ENCODE results near the gene SLC16A9.
"Not testable (repeated sequence)": the region's sequence is repeated elsewhere in the genome, so short reads cannot be mapped to it uniquely, and the experiment has no call there.

SLC16A9 gene, protein sequence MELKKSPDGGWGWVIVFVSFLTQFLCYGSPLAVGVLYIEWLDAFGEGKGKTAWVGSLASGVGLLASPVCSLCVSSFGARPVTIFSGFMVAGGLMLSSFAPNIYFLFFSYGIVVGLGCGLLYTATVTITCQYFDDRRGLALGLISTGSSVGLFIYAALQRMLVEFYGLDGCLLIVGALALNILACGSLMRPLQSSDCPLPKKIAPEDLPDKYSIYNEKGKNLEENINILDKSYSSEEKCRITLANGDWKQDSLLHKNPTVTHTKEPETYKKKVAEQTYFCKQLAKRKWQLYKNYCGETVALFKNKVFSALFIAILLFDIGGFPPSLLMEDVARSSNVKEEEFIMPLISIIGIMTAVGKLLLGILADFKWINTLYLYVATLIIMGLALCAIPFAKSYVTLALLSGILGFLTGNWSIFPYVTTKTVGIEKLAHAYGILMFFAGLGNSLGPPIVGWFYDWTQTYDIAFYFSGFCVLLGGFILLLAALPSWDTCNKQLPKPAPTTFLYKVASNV

DNA sequence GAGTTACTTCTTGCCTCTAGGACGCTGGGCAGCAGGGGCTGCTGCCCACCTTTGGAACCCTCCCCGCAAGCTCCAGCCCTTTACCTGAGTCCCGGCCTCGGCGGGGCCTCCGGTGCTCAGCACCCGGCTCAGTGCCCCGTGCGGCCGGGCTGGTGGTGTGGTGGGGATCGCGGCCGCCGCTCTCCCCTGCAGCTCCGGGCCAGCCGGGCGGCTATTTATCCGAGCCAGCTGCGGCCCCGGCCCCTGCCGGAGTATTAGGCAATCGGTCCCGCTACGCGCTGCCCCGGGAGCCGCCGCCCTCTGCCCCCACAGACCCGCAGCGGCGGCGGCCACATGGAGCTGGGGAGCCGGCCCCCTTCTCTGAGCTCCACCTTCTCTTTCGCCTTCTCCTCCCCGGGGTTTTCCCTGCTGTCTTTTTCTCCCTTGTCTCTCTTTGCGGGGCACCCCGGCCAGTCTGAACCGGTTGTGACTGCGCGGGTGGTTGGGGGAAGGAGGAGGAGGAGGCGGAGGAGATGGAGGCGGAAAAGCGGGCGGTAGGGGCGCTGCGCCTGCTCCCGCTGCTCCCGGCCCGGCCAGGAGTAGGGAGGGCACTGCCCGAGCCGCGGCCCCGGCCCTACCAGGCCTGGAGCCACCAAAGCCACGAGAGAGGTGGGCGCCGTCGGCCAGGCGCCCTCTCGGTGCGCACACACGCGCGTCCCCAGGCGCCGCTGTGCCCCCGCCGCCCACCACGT lies at the start of gene SLC16A9:
TSS of gene SLC16A9 (minus strand) at position 456 of the 731 bp plus-strand sequence. CDS start 25,559 bp downstream, outside the sequence.
- DNase-seq = no peak

DNA sequence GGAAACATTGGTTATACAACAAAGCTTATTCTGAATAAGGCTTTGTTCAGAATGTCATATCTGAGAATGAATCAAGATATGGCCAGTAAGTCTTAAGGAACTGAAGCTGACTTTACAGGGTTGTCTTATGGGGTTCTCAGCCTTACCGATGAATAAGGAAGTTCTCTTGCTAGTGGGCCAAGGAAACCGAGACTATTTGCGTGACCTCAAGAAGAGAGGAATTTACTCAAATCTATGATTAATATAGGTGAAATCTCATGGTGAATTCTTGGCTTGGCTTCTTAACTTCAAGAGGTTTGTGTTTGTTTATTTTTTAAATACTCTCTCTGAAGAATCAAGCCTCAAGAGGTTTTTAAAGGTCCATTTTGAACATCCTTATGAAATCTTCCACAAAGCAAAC lies 48.3 kb upstream of the SLC16A9 start:
- no peak for DNase-seq

DNA sequence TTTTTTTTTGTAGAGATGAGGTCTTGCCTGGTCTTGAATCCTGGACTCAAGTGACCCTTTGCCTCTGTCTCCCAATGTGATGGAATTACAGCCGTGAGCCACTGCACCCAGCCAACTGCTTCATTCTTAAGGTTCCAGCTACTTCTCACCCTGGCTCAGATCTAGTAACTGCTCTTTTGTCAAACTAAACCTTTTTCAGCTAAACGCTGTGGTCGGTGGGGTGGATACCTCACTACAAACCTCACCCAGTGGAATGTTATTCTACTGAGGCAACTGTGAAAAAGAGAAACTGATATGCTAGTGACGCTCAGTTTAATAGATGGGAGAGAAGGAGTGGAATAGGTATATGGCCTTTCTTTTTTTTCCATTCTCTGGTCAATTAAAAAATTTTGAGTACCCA lies 45.3 kb upstream of the SLC16A9 start:
- no peak for DNase-seq

DNA sequence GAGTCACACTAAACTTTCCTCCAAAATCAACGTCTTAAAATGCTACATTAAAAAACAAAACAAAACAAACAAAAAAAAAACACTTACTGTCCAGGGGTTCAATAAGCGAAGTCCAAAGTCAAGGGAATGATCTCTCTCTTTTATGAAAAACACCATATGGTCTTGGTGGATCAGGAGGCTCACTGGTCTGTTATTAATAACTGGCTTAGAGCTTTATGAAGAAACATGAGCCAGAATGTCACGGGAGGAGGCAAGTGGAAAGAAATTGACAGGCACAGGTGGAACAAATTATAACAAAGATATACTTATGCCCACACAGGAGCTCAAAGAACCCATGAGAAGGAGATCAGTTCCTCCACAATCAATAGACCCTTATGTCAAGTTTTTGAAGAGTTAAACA lies 43.6 kb upstream of the SLC16A9 start, which contains the start of gene MRLN:
TSS of gene MRLN (minus strand) at position 189 of the 400 bp plus-strand sequence.
- no peak for DNase-seq

DNA sequence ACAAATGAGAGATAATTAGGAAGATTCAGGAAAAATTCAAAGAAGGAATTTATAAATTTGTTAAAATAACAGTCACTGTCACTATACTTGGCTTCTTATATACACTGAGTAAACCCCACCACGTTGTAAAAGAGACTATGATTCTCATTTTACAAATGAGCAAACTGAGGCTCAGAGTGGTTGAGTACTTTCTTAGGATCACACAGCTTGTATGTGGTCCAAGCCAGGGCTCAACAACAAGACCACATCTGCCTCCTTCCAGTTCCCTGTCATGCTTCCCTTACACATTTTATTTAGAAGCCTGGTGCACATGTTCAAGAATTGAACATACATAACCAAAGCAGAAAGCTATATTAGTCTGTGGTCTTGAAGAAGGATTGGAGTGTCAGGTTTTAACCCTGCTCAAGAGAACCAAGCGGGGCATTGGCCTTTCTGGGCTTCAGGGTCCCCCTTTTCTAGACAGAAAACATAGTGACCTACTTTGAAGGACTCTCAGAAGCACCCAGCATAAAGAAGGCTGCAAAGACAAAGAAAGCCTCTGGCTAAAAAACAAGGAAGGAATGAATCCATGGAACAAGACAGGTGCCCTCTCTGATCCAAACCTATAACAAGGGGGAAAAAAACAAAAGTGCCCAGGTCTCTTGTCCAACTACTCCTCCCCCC lies 42.8 kb upstream of the SLC16A9 start:
- DNase-seq = no peak

DNA sequence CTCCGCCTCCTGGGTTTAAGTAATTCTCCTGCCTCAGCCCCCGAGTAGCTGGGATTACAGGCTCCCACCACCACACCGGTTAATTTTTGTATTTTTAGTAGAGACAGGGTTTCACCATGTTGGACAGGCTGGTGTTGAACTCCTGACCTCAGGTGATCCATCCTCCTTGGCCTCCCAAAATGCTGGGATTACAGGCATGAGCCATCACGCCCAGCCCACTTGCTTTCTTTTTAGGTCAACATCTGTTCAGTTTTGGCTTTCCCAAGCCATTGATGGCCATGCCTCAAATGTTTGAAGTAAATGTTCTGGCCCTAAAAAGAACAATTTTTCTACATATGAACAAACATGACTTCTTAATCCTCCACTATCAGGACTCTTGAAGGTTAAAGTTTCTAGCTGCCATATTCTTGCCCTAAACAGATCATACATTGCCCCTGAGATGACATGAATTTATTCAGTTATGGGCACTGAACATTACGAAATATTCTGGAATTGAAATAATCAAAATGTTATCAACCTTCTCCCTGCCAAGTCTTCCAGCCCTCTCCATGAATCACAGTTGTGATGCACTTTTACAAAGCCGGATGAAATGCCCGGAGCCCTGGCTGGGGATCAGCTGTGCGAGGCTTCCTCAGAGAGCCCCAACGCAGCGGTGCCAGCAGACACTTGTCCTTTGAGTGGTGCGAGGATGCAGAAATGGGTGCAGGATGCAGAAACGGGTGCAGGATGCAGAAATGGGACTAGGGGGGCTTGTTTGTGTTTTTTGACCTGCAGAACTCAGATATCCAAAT lies 40.7 kb upstream of the SLC16A9 start:
- DNase-seq = no peak

DNA sequence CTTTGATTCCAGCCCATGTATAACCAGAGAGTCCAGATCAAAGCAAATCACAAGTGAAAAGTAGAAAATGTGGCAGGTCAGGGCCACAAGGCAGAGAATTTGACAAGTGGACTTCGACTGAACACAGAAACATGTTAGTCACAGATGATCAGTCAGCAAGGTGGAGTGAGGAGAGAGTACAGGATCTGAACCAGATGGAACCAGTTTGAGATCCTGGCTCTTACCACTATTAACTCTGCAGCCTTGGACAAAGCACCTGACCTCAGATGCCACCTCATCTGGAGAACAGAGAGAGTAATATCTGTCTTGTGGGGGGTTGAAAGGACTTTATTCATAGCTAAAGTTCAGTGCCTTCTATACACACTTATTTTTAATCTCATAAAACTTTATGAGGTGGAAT lies 39.2 kb upstream of the SLC16A9 start:
- no peak for DNase-seq

DNA sequence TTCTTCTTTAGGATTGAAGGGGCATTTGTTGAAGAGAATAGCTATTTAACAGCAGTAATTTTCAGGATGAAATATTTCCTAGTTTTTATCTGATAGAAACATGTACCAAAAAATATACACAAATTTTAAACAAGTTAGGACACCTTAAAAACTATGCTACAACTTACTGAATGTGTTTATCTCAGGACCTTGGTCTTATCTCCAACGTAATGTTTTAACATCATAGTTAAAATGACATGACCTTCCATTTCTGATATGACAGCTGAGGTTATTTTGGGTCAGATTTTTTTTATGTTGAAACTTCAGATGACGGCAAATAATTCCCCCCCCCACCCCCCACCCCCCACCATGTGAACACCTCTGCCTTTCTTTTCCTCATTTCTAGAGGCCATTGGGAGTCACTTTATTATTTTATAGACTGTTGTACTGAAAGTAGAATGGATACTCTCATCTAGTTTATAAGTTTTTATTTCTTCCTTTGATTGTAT lies 35.6 kb upstream of the SLC16A9 start:
- no peak for DNase-seq

DNA sequence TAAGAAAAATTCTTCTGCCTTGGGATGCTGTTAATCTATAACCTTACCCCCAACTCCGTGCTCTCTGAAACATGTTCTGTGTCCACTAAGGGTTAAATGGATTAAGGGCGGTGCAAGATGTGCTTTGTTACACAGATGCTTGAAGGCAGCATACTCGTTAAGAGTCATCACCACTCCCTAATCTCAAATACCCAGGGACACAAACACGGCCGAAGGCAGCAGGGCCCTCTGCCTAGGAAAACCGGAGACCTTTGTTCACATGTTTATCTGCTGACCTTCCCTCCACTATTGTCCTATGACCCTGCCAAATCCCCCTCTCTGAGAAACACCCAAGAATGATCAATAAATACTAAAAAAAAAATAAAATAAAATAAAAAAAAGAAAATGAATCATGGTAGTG lies 35.1 kb upstream of the SLC16A9 start:
- DNase-seq = not testable (repeated sequence)

DNA sequence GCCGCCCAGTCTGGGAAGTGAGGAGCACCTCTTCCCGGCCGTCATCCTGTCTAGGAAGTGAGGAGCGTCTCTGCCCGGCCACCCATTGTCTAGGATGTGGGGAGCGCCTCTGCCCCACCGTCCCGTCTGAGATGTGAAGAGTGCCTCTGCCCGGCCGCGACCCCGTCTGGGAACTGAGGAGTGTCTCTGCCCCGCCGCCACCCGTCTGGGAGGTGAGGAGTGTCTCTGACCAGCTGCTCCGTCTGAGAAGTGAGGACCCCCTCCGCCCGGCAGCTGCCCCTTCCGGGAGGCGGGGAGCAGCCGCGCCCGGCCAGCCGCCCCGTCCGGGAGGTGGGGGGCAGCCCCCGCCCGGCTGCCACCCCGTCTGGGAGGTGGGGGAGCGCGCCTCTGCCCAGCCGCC lies 34.5 kb upstream of the SLC16A9 start:
- not testable (repeated sequence) for DNase-seq

DNA sequence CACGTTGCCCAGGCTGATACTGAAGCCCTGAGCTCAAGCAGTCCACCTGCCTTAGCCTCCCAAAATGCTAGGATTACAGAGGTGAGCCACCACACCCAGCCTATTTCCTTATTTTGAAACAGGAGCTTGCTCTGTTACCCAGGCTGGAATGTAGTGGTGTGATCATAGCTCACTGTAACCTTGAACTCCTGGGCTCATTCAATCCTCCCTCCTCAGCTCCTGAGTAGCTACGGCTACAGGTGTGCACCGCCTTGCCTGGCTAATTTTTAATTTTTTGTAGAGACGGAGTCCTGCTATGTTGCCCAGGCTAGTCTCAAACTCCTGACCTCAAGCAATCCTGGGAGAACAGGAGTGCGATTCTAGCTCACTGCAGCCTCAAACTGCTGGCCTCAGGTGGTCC lies 31.9 kb upstream of the SLC16A9 start:
- DNase-seq = no peak

DNA sequence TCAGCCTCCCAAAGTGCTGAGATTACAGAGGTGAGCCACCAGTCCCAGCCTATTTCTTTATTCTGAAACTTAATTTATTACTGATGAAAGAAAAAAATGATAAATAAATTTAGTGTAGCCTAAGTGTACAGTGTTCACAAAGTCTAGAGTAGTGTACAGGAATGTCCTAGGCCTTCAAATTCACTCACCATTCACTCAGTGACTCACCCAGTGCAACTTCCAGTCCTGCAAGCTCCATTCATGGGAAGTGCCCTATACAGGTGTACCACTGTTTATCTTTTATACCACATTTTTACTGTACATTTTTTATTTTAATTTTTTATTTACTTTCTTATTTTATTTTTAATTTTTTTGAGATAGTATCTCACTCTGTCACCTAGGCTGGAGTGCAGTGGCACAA lies 31.4 kb upstream of the SLC16A9 start:
- no peak for DNase-seq

DNA sequence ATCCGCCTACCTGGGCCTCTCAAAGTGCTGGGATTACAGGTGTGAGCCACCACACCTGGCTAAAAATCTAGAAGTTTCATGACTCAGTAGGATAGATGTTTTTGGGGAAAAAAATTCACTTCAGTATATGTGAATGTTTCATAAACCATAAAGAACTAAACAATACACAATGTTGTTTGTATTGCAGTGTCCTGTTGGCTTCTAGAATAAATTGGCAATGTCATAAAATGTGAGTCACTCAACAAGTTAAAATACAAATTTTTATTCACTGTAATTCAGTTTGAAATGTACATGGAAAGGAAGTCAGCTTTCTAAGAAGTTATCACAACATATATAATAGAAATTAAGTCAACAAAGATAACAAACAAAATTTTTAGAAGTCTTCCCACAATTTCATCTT lies 27.1 kb upstream of the SLC16A9 start:
- DNase-seq = no peak

DNA sequence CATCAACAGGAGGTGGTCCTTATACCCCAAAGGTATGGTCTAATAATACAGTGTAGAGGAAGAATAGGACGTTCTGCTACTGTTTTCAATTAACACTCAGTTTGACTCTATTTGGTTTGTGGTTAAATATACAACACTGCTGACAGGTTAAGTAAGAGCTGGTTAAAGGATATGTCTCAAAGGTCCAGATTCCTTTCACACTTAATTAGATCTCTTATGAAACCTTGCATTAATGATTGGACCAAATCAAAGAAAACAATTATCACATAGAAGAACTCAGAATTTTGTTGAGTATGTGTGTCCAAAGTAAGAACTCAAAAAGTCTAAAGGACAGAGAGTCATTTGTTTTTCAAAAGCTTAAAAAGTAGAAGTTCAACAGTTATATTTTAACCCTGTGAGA lies 25.6 kb upstream of the SLC16A9 start:
- DNase-seq = no peak

DNA sequence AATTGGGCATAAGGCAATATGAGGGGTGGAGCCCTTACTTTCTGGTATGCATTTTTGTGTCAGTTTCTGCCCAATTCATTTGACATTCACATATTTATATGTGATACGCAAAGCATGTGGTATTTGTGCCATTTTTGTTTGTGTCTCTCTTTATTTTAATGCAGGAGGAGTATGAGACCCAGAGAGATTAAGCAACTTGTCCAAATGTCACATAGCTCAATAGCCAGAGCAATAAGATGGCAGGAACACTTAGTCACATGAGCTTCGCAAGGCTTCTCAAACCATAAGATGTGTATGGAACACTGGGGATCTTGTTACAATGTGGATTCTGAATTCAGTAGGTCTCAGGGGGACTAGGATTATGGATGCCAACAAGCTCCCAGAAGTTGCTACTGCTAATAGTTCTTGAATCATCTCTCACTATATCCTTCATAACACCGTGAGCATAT lies 24.4 kb upstream of the SLC16A9 start:
- DNase-seq = no peak

DNA sequence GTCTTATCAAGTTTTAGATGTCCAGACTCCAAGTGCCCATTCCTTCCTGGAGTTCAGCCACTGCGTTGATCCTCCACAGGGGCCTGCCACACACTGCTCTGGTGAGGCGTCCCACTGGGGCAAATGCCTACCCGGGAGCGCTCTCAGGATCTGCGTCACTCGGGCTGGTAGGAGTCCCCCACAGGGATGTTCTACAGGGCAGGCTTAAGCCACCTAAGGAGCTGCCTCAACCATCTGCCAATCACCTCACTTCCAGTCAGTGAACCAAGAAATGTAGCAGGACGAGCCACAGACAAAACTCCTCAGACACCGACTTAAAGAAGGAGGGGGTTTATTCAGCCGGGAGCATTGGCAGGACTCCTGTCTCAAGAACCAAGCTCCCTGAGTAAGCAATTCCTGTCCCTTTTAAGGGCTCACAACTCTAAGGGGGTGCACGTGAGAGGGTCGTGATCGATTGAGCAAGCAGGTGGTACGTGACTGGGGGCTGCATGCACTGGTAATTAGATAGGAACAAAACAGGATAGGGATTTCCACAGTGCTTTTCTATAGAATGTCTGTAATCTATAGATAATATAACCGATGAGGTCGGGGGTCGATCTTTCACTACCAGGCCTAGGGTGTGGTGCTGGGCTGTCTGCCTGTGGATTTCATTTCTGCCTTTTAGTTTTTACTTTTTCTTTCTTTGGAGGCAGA lies 23.8 kb upstream of the SLC16A9 start:
- not testable (repeated sequence) for DNase-seq

DNA sequence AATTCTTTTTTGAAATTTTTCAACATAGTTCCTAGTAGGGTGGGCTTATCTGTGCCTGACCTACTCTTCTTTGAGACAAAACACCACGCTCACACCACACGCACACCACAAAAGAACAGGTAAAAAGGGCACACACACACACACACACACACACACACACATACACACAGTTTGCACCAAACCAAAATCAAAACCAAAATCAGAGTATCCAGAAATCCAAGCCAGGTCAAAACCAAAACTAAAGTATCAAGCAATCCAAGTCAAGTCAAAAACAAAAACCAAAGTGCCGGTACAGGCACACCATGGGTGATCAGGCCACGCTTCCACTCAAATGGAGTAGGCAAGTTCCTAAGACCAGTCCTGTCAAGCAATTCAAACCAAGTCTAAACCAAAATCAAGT lies 23.2 kb upstream of the SLC16A9 start:
- DNase-seq = not testable (repeated sequence)

DNA sequence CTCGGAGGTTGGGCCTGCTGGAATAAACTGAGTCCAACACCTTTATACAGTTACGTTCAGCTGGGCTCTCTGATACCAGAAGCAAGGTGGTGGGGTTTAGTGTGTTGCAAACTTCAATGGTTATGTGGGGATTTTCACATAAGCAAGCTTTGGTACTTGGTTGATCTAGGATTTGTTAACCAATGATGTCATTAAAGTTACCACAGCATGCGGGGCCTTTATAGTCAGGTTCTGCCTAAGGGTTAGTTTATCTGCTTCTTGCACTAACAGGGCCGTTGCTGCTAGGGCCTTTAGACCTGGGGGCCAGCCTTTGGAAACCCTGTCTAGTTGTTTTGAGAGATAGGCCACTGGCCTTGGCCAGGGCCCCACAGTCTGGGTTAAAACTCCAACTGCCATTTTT lies 19.5 kb upstream of the SLC16A9 start:
- not testable (repeated sequence) for DNase-seq

DNA sequence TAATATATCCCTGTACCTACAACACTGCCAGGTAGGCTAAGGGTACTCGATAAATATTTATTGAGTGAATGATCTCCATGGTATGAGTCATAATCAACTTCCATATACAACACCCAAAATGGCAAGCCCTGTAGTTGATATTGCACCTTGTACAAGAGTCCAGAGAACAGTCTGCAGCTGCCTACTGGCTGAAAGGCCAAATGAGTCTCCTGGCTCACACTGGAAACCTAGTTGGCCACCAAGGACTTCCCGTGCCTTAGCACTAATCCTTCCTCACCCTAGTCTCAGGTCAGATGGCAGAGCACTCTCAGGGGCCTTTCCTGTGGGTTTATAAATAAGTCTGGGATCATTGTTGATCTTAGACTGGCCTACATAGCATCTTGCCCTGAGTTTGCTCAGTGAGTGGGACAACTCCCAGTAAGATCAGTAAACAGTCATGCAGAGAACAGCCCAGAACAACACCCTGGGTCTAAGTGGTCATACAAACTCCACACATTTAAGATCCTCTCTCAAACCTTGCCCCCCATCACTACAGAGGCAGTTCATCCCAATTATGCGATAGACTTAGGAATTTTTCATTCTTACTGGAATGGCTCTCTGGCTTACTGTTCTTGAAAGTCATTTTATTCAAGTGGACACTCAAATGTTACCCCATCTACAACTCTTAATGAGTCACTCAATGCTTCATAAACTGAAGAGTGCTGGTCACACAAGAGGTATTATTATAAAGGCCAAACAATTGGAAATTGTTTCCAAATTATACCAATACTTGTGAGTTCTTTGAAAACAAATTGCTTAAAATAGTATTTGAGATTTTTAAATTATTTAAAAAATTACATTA lies 14.7 kb upstream of the SLC16A9 start:
- DNase-seq = no peak

DNA sequence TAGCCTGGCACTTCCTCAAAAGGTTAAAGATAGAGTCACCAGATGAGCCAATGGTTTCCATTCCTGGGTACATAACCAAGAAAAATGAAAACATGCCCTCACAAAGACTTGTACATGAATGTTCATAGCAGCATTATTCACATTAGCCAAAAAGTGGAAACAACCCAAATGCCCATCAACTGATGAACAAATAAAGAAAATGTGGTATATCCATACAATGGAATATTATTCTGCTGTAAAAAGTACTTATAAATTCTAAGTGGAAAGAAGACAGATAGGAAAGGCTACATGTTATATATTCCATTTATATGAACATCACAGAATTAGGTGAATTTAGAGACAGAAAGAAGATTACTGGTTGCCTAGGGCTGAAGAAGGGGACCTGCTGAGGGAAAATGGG lies 10.7 kb upstream of the SLC16A9 start:
- DNase-seq = no peak

DNA sequence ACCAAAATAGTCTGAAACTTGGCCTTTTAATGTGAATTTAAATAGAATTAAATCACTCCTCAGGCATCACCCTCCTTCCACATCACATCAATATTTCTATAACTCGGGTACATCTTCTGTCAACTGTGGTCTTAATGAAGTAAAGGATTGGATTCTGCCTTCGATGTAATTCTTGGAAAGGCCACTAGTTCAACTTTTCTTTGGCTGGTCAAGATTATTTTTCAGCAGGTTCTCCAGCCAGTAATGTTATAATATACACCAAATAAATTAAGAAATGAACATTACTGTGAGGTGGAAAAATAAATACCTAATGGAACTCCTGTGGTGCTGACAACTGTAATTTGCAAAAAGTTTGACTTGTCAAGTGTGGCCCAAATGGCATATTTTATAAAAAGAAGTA lies 9.7 kb upstream of the SLC16A9 start:
- no peak for DNase-seq
